PFSK-1 (cell line): Measurements from ENCODE around the gene SRPX.

Source experiments
- FOXP2 ChIP-seq: optimal IDR thresholded peaks from 2 replicates; pipeline ENCODE3; 2011; ENCODE audit warnings: borderline replicate concordance, control low read depth, inconsistent platforms; ENCODE audit not compliant: insufficient read depth; ENCODE audit errors: extremely low read length, extremely low read depth
- POLR2AphosphoS5 ChIP-seq: IDR thresholded peaks from 2 replicates; pipeline ENCODE4 v1.6.1; 2012; ENCODE audit warnings: low read depth, mild to moderate bottlenecking, control low read depth, low read length, moderate library complexity
- REST ChIP-seq, 2 experiments: IDR thresholded peaks; 2 replicates each; pipeline versions ENCODE4 v1.6.1 to v1.8.0; 2011 to 2012; ENCODE audit warnings: low read depth in 2 of 2, low read length in 2 of 2, control low read depth in 1 of 2, inconsistent platforms in 1 of 2, mild to moderate bottlenecking in 1 of 2, moderate library complexity in 1 of 2; ENCODE audit not compliant: insufficient read depth in 1 of 2
- SIN3A ChIP-seq: IDR thresholded peaks from 2 replicates; pipeline ENCODE4 v1.6.1; 2012; ENCODE audit warnings: mild to moderate bottlenecking, low read length, moderate library complexity, borderline replicate concordance; ENCODE audit not compliant: insufficient read depth
- TAF1 ChIP-seq: IDR thresholded peaks from 2 replicates; pipeline ENCODE4 v1.6.1; 2012; ENCODE audit warnings: low read length, control low read depth, borderline replicate concordance; ENCODE audit not compliant: insufficient read depth

The SRPX gene

GRCh38 chrX:38206036-38206435 lies 14.6 kb downstream of the SRPX start:
- TF ChIP-seq SIN3A (no peak), REST (IDR thresholded peaks at IDR 0.05; ENCODE audit: insufficient read depth in 1 of 2, low read depth in 2 of 2, low read length in 2 of 2) (no peak), TAF1 (no peak), POLR2AphosphoS5 (no peak), FOXP2 (no peak)

GRCh38 chrX:38205039-38205438 lies 15.6 kb downstream of the SRPX start:
- no peak for TF ChIP-seq POLR2AphosphoS5

- TF ChIP-seq POLR2AphosphoS5, result no peak
- no peak for TF ChIP-seq REST (IDR thresholded peaks at IDR 0.05; ENCODE audit: insufficient read depth in 1 of 2, low read depth in 2 of 2, low read length in 2 of 2)
- no peak for TF ChIP-seq TAF1
- no peak for TF ChIP-seq SIN3A
- no peak for TF ChIP-seq FOXP2
Observed at GRCh38 chrX:38192007-38192810, 28.5 kb downstream of the SRPX start.

DNA sequence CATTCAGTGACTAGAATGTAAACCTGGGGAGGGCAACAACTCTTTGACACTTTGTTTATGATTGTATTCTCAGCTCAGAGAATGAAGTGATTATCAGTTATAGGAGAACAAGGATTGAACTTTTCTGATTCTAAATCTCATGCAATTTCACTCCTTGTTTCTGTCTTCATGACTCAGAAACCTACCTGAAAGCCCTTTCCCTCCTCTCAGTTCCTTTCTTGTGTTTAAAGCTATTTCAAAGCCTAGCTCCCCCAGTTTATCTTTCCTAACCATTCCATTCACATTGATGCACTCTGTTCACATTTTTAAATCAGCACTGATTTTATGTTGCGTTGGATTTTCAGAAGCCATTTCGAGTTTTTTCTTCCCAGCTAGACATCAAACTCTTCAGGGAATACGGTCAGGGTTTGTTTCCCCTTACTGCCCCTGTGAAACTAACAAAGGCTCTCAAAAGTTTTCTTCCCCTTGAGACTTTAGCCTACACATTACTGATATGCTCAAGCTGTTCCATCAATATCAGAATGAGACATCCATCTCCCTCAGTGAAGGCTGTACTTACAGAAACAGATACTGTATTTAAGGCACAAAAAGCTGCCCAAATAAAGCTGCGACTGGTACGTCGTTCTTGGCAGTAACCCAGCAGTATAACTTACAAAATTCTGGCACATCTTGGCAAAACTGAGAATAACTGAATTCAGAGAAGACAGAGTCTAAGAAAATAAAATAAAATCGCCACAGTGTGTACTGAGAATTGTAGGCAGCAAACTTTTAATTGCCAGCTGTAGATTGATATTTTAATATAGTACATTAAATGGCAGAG lies 31.0 kb downstream of the SRPX start:
- TF ChIP-seq FOXP2, result no peak
- no peak for TF ChIP-seq TAF1
- no peak for TF ChIP-seq REST (IDR thresholded peaks at IDR 0.05; ENCODE audit: insufficient read depth in 1 of 2, low read depth in 2 of 2, low read length in 2 of 2)
- TF ChIP-seq SIN3A, result no peak
- TF ChIP-seq POLR2AphosphoS5, result no peak

DNA sequence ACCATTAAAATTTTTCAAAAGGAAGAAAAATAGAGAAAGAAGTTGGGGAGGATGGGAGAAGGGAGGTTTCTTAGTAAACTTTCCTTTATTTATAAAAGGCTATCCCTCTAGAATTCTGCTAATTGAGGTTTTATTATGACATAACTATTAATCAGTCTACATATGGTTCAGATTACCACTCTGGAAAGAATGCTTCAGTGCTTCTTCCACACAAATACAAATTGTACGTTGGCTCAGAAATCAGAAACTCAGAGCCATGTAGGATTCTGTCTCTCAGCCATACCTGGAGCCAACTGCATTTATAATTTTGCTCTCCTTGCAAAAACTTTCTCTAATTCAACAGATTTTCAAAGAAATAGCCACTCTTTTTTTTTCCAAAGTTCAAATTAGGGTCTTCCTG lies 37.1 kb downstream of the SRPX start:
- TF ChIP-seq REST (IDR thresholded peaks at IDR 0.05; ENCODE audit: insufficient read depth in 1 of 2, low read depth in 2 of 2, low read length in 2 of 2), result no peak
- no peak for TF ChIP-seq TAF1
- no peak for TF ChIP-seq FOXP2
- TF ChIP-seq SIN3A, result no peak
- TF ChIP-seq POLR2AphosphoS5, result no peak
